ENCODE data around the gene ERI2.

ERI2 gene, protein sequence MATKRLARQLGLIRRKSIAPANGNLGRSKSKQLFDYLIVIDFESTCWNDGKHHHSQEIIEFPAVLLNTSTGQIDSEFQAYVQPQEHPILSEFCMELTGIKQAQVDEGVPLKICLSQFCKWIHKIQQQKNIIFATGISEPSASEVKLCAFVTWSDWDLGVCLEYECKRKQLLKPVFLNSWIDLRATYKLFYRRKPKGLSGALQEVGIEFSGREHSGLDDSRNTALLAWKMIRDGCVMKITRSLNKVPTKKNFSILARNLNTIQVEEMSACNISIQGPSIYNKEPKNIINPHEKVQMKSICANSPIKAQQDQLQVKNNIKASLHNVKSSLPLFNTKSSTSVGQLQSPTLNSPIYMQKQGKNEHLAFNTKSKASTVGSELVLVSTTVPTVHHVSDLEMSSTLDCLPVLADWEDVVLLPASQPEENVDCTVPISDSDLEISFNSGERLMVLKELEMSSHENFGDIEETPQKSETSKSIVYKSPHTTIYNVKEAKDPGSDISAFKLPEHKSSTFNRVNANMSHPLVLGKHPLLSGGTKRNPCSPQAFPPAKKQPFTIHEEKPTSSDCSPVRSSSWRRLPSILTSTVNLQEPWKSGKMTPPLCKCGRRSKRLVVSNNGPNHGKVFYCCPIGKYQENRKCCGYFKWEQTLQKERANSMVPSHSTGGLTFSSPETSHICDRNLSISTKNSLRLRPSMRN

GRCh38 chr16:20806168-20807050, at the start of gene ERI2, which contains the start of gene REXO5:
Gene ERI2, minus strand, starts transcription at chr16:20806472. Its CDS starts 42 bp downstream, at chr16:20806430.
Gene REXO5, plus strand, starts transcription at chr16:20806527. Its CDS starts 427 bp downstream, at chr16:20806954.
- DNase-seq (ENCODE audit: low spot score): peak; percentile 65

- no peak for DNase-seq (ENCODE audit: low spot score)
Measured at GRCh38 chr16:20854963-20855362, 48.7 kb upstream of the ERI2 start.

DNA sequence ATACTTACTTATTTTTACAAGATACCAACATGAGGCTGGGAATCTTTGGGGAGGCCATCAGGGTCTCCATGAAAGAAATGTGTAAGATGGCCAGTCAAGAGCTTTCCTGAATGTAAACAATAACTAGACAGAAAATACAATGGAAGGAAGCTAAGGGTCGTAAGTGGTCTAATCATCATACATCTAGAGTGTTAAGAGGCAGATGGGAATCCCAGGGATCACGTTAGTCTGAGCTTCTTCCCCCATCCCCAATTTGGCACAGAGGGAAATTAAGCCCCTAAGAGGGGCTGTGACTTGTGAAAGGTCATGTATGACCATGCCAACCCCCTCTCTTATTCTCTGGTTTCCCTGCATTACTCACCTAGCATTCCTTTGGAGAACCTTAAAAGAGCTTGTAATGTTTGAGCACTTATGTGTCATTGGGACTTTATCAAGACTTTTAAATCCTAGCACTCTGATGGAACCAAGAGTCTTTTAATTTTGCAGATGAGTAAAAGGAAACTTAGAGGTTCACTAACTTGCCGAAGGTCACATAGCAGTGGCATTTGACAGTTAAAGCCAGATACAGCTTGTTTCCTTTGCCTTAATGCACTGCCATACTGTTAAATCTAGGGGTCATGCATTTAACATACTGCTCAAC, 47.8 kb upstream of the ERI2 start:
- DNase-seq (ENCODE audit: low spot score): no peak

DNA sequence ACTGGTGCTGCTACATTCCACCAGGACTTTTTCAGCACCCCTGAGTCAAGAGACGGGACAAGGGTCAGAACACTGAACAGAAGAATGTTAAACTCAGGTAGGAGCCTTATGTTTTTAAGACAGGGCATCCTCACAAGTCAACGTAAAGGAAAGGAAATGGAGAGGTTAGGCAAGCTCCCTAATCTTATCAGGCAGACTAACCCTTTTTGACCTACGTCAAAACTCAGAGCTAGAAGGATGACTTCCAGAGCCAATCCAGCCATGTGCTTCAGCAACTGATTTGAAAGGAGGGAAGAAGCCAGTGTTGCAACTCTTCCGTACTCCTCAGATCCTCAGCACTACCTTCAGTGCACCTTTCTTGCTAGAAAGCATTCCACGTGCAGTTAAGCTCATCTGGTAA, 46.9 kb upstream of the ERI2 start:
- no peak for DNase-seq (ENCODE audit: low spot score)

GRCh38 chr16:20851601-20852000, 45.3 kb upstream of the ERI2 start:
- no peak for DNase-seq (ENCODE audit: low spot score)

GRCh38 chr16:20850981-20851380, 44.7 kb upstream of the ERI2 start:
- DNase-seq (ENCODE audit: low spot score): no peak

DNA sequence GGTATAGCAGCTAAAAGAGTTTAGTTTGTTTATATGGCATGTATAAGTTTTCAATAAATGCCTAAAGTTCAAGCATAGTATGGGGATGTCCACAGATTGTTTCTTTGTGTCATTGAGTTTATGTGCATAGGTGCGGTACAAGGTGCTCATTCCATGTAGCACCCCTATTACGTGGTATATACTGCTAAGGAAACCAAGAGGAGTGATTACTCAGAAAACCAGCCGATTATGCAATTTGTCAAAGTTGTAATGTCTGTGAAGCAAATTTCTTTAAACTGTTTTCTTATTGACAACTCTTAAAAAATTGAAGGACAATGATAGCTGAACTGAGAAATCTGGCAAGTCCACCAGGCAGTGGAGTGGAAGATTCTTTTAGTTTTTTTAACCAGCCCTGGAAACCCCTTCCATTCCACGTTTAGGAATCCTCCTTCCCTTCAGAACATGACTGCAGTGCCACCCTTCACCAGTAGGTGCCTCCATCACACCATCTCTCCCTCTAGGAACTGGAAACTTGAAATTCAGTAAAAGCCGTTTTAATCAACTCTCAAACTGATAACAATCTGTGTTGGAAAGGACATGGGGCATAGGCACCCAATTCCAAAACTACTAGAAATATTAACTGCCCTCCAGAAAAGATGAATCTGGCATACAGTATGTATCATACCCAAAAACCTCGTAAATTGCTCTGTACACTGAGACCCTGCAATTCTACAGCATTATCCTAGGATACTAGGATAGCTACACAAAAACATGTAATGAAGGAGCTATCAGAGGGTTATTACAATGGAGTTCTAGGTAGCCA, 43.5 kb upstream of the ERI2 start:
- peak; percentile 49 for DNase-seq (ENCODE audit: low spot score)

- DNase-seq (ENCODE audit: low spot score): no peak
Measured at GRCh38 chr16:20847550-20847949, 41.3 kb upstream of the ERI2 start.

GRCh38 chr16:20846551-20846950, 40.3 kb upstream of the ERI2 start:
- DNase-seq (ENCODE audit: low spot score): no peak

- DNase-seq (ENCODE audit: low spot score): no peak
Measured at GRCh38 chr16:20846030-20846429, 39.8 kb upstream of the ERI2 start.

DNA sequence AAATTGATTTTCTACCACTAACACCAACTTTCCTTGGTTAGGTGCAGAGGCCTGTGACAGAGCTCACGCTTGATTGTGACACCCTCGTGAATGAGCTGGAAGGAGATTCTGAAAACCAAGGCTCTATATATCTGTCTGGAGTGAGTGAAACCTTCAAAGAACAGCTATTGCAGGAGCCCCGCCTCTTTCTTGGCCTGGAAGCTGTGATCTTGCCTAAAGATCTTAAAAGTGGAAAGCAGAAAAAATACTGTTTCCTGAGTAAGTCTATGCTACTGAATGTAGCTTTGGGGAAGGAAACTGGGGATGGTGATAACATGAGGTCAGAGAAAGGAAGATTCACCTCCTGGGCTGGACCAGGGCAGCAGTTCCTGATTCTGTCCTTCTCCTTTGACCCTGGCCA, 38.3 kb upstream of the ERI2 start:
- DNase-seq (ENCODE audit: low spot score): peak; percentile 3

DNA sequence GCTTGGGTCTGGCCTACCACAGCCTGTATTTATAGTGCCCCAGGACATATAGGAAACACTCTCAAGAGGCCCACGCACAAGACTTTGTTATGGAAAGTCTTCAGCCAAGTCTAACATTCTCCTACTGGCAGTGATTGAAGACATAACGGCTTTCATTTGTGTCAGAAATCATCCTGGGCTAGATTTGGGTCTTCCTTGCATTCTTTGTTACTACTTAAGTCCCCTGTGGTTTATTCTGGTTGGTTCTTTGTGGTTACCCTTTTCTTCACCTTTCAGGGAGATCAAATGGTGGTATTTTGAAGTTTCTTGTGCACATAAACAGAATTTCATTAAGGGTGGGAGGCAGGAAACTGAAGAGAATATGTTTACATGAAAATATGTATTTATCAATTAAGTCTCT, 37.8 kb upstream of the ERI2 start:
- DNase-seq (ENCODE audit: low spot score): no peak

DNA sequence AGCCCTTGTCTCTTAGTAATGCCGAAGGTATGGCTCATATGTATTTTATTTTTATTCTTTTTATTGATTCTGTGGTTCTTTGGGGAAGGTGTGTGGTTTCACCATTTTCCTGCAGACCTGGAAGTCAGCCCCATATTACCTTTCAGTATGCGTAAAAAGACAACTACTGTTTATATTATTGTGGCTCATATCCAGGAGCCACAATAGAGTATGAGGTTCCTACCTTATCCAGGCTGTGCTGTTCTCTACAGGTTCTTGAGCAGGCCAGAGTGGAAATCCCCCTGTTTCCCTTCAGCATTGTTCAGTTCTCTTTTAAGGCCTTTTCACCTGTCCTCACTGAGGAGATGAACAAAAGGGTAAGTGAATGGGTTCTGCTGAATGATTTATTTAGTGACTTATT, 33.2 kb upstream of the ERI2 start:
- DNase-seq (ENCODE audit: low spot score): no peak

DNA sequence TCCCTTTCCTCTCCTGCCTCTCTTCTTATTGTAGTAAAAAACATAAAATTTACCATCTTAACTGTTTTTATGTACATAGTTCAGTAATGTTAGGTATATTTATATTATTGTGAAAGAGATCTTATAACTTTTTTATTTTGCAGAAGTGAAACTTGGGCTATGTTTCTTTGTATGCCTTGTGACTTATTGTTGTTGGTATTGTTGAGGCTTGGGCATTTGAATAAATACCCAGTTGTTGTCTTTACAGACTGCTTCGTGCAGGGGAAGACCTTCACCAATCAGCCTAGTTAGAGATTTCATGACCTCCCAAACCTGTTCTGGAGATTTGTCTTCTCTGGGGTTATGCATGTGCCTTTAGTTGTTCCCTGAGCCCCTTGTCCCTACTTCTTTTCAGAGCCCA, 32.0 kb upstream of the ERI2 start:
- no peak for DNase-seq (ENCODE audit: low spot score)

DNA sequence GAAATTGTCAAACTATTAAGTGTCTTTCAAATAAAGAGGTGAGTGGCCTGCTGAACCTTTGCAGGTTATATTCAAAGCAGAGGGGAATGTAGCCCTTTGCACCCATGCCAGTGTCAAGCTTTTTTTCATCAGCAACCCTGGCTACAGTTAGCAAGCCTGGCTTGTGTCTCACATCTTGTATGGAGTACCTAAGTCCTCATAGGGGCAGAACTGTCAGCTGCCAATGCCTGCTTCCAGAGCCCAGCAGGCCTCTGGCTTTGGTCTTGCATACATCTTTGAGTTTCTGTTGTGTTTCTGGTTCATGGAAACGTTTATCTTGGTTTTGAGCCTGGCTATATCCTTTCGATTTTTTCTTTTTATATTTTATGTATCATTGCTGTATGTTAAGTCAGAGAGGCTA, 26.8 kb upstream of the ERI2 start:
- no peak for DNase-seq (ENCODE audit: low spot score)

- DNase-seq (ENCODE audit: low spot score): no peak
Measured at GRCh38 chr16:20830372-20830771, 24.1 kb upstream of the ERI2 start.

- no peak for DNase-seq (ENCODE audit: low spot score)
Measured at GRCh38 chr16:20829536-20829935, 23.3 kb upstream of the ERI2 start.

DNA sequence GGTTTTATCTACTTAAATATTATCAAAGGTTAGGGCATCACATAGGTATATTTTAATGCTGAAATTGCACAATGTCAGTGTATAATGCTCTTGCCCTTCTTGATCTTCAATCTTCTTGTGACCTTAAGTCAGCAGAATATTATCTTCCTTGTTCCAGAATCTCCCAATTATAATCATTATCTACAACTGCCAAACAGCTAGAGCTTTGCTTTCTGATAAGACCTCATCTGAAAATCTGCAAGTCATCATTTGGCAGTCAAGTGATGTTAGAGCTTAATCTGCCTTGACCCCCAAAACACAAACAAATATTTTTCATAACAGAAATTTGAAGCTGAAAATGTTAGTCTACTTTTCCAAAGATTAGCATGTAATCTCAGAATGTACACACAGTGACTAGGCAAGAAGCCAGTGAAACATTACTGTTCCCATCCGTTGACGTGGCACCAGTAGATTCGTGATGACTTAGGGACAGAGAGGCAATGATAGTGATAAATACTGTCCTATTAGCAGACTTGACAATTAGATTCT, 19.8 kb upstream of the ERI2 start:
- DNase-seq (ENCODE audit: low spot score): no peak

DNA sequence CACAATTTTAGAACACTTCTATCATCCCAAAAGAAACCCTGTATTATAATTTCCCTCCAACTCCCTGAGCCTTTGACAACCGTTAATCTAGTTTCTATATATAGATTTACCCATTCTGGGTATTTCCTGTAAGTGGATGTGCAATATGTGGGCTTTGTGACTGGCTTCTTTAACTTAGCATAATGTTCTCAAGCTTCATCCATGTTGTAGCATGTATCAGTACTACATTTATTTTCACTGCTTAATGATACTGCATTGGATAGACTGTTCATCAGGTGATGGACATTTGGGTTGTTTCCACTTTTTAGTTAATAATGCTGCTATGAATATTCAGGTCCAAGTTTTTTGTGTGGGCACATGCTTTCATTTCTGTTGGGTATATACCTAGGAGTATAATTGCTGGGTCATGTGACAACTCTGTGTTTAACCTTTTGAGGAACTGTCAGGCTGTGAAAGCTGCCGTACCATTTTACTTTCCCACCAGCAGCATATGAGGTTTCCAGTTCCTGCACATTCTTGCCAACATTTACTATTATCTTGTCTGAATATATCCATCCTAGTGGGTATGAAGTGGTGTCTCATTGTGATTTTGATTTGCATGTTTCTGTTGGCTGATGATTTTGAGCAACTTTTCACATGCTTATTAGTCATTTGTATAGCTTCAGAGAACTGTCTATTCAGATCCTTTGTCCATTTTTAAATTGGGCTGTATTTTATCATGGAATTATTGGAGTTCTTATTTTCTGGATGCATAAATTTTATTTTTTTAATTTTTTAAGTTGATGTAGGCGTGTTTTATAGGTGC, 16.5 kb upstream of the ERI2 start:
- no peak for DNase-seq (ENCODE audit: low spot score)

DNA sequence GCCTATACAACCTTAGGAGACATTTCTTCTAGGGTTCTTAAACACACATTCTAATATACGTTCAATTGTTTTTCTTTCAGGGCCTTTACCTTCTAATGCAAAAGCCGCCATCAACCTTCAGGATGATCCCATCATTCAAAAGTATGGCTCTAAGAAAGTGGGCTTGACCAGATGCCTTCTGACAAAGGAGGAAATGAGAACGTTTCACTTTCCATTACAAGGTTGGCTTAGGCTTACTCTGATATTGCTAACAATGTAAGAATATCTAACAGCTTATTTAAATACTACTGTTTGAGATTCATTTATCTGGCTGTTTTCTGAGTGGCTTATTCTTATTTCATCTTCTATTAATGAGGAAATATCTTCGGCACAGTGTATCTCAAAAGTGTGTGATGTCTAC, 15.4 kb upstream of the ERI2 start:
- no peak for DNase-seq (ENCODE audit: low spot score)
